GM18502 (cell line): ENCODE data around the gene RASL11A.
"Not testable (repeated sequence)": the region's sequence is repeated elsewhere in the genome, so short reads cannot be mapped to it uniquely, and the experiment has no call there.

Experiments
- ATAC-seq: cut with Tn5 transposase; IDR thresholded peaks from one replicate; pipeline ENCODE4 v1.9.1; 2021; ENCODE audit warnings: mild to moderate bottlenecking; ENCODE audit not compliant: unreplicated experiment, poor library complexity

Gene RASL11A

GRCh38 chr13:27270594-27271520 lies at the start of gene RASL11A:
RASL11A (plus strand) TSS chr13:27270830; CDS start chr13:27270945, 115 bp downstream.
- peak; percentile 88 for ATAC-seq

GRCh38 chr13:27222100-27222499 lies 48.5 kb upstream of the RASL11A start:
- not testable (repeated sequence) for ATAC-seq

GRCh38 chr13:27226991-27227390 lies 43.6 kb upstream of the RASL11A start:
- ATAC-seq: no peak

- no peak for ATAC-seq
Observed at GRCh38 chr13:27228131-27228530, 42.5 kb upstream of the RASL11A start.

GRCh38 chr13:27229642-27230041 lies 41.0 kb upstream of the RASL11A start:
- no peak for ATAC-seq

- ATAC-seq: no peak
Observed at GRCh38 chr13:27233964-27234363, 36.7 kb upstream of the RASL11A start.

- ATAC-seq: no peak
Observed at GRCh38 chr13:27236478-27236877, 34.2 kb upstream of the RASL11A start.

GRCh38 chr13:27242702-27243101 lies 27.9 kb upstream of the RASL11A start:
- ATAC-seq: no peak

- ATAC-seq: no peak
Observed at GRCh38 chr13:27245610-27246009, 25.0 kb upstream of the RASL11A start.

- ATAC-seq: peak; percentile 5
Observed at GRCh38 chr13:27250833-27251165, 19.8 kb upstream of the RASL11A start.

GRCh38 chr13:27251166-27252091 lies 19.2 kb upstream of the RASL11A start, which contains the start of gene RPL21:
RPL21 (plus strand) TSS chr13:27251558; CDS start chr13:27253777, 2,219 bp downstream.
- ATAC-seq: peak; percentile 95

- ATAC-seq: no peak
Observed at GRCh38 chr13:27252467-27252866, 18.2 kb upstream of the RASL11A start.

GRCh38 chr13:27257233-27257568 lies 13.4 kb upstream of the RASL11A start:
- no peak for ATAC-seq

GRCh38 chr13:27257648-27258253 lies 12.9 kb upstream of the RASL11A start:
- no peak for ATAC-seq

- ATAC-seq: no peak
Observed at GRCh38 chr13:27258637-27259386, 11.8 kb upstream of the RASL11A start.

GRCh38 chr13:27259831-27260230 lies 10.8 kb upstream of the RASL11A start:
- peak; percentile 46 for ATAC-seq

- no peak for ATAC-seq
Observed at GRCh38 chr13:27261396-27261795, 9.2 kb upstream of the RASL11A start.

- no peak for ATAC-seq
Observed at GRCh38 chr13:27263438-27263837, 7.2 kb upstream of the RASL11A start.

- no peak for ATAC-seq
Observed at GRCh38 chr13:27264181-27264580, 6.4 kb upstream of the RASL11A start.

- ATAC-seq: no peak
Observed at GRCh38 chr13:27264648-27265047, 6.0 kb upstream of the RASL11A start.
